Activated CD8-positive, alpha-beta memory T cell treated with anti-CD3 and anti-CD28 coated beads, Interleukin-2, amount 10 ng/mL, durations not matched to agents 7 days and 5 days (primary cell): ENCODE data around the gene SPTLC1. TPM values are rescaled to one million over a fixed set of nuclear protein-coding genes. Genes with fewer than 3 reads are reported as not detected.

Experiments
- ATAC-seq: fragments of 150-1000 bp; cut with Tn5 transposase; one replicate; pipeline ENCODE4 v1.10.0; 2021; ENCODE audit warnings: moderate library complexity
- CTCF ChIA-PET: fragments of 350-600 bp; sonication (Branson Sonifier 250); formaldehyde crosslinking; loops from one replicate; lab custom pipeline; 2021; ENCODE audit warnings: antibody characterized with exemption; lab: Charles Lee
- DNase-seq: peaks from one replicate; pipeline ENCODE4 v3.0.0-alpha.2; 2020
- H3K27ac Mint-ChIP-seq: one replicate; pipeline ENCODE4 v1.8.0; 2021; ENCODE audit warnings: mild to moderate bottlenecking, mixed read lengths
- H3K27me3 Mint-ChIP-seq: one replicate; pipeline ENCODE4 v1.8.0; 2021; ENCODE audit warnings: mixed read lengths
- H3K36me3 Mint-ChIP-seq: one replicate; pipeline ENCODE4 v1.8.0; 2021; ENCODE audit warnings: mild to moderate bottlenecking, mixed read lengths
- H3K4me1 Mint-ChIP-seq: one replicate; pipeline ENCODE4 v1.8.0; 2021; ENCODE audit warnings: mixed read lengths
- H3K4me3 Mint-ChIP-seq: one replicate; pipeline ENCODE4 v1.8.0; 2021; ENCODE audit warnings: mild to moderate bottlenecking, moderate library complexity, mixed read lengths
- H3K9me3 Mint-ChIP-seq: one replicate; pipeline ENCODE4 v1.8.0; 2022; ENCODE audit warnings: low read depth, mixed read lengths
- total RNA-seq, 2 experiments: library from RNA; stranded (reverse); gene quantifications; one replicate each; pipeline ENCODE4 v1.2.3, GENCODE V29; 2021

Gene SPTLC1
- total RNA-seq, 2 experiments from 2014 or later, result 61.8 to 62.4 TPM

DNA sequence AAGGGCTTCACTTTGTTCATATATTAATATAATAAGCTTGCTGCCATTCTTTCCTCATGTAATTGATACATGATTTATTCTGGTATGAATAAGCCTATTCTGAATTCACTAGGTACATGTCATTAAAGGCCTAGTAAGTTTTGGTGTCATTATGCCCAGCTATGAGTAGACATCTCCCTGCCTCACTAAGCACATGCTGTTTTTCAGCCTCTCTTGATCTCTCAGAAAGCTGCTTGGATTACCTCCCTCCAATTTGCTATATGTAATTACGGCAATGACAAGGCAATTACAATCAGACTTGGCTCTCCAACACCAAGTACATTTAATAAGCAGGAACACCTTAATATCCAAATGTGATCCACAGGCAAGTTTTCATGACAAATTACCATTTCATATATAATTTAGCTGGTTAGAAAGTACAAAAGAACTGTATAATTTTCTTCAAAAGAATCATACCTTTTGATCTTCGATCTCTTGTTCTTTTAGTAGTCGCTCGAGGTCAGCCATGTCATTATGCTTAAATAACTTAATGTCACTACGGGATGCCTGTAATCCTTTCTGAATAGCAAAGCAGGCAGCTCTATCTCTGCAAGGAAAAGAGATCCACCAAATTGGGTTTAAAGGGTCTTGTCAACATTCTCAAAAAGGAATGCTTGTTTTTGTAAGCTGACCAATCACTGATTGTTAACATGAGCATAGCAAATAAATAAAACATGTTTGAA lies 56.3 kb downstream of the SPTLC1 start:
- Mint-ChIP-seq H3K4me3 (no peak overlapping the region), H3K36me3 (peaks cover 84% of the 10 kb centered on the region)
- CTCF ChIA-PET, result interaction anchor here (1.5 kb wide), 2 partner anchors 12 to 79 kb away, joined by 4 to 5 read pairs; no protein-coding TSS in a partner anchor

GRCh38 chr9:92058026-92058425 lies 57.2 kb downstream of the SPTLC1 start:
- DNase-seq (no peak), ATAC-seq (no peak)
- Mint-ChIP-seq H3K27me3 (no peaks in the 10 kb centered on the region), H3K27ac (peak overlapping the region; percentile 56), H3K36me3 (peaks cover 84% of the 10 kb centered on the region), H3K9me3 (peaks cover 17% of the 10 kb centered on the region), H3K4me3 (no peak overlapping the region), H3K4me1 (peaks cover 19% of the 10 kb centered on the region)
- CTCF ChIA-PET, result interaction anchor here (1.5 kb wide), 2 partner anchors 13 to 80 kb away, joined by 4 to 5 read pairs; no protein-coding TSS in a partner anchor

More for the DNA sequence above, 56.3 kb downstream of the SPTLC1 start:
- Mint-ChIP-seq H3K4me1 (peaks cover 19% of the 10 kb centered on the region), H3K27ac (no peak overlapping the region), H3K27me3 (no peaks in the 10 kb centered on the region), H3K9me3 (peaks cover 19% of the 10 kb centered on the region)
- DNase-seq, result no peak
- ATAC-seq, result no peak

- peak overlapping the region; percentile 43 for H3K4me3 Mint-ChIP-seq
- DNase-seq (no peak), ATAC-seq (no peak)
- peaks cover 11% of the 10 kb centered on the region for H3K9me3 Mint-ChIP-seq
- H3K27ac Mint-ChIP-seq, result peak overlapping the region; percentile 76
- no peaks in the 10 kb centered on the region for H3K27me3 Mint-ChIP-seq
- peaks cover 17% of the 10 kb centered on the region for H3K4me1 Mint-ChIP-seq
- CTCF ChIA-PET, result interaction anchor here (1.5 kb wide), 1 partner anchor 14 kb away, joined by 4 read pairs; no protein-coding TSS in a partner anchor
- H3K36me3 Mint-ChIP-seq, result peaks cover 82% of the 10 kb centered on the region
Measured at GRCh38 chr9:92057226-92057625, 58.0 kb downstream of the SPTLC1 start.

- H3K36me3 Mint-ChIP-seq, result peaks cover 79% of the 10 kb centered on the region
- no peak overlapping the region for H3K27ac Mint-ChIP-seq
- H3K4me3 Mint-ChIP-seq, result no peak overlapping the region
- no peaks in the 10 kb centered on the region for H3K27me3 Mint-ChIP-seq
- peaks cover 17% of the 10 kb centered on the region for H3K4me1 Mint-ChIP-seq
- no peak for DNase-seq
- H3K9me3 Mint-ChIP-seq, result peaks cover 4% of the 10 kb centered on the region
- ATAC-seq, result no peak
- CTCF ChIA-PET, result no interaction called here
Measured at GRCh38 chr9:92055624-92056023, 59.6 kb downstream of the SPTLC1 start.

DNA sequence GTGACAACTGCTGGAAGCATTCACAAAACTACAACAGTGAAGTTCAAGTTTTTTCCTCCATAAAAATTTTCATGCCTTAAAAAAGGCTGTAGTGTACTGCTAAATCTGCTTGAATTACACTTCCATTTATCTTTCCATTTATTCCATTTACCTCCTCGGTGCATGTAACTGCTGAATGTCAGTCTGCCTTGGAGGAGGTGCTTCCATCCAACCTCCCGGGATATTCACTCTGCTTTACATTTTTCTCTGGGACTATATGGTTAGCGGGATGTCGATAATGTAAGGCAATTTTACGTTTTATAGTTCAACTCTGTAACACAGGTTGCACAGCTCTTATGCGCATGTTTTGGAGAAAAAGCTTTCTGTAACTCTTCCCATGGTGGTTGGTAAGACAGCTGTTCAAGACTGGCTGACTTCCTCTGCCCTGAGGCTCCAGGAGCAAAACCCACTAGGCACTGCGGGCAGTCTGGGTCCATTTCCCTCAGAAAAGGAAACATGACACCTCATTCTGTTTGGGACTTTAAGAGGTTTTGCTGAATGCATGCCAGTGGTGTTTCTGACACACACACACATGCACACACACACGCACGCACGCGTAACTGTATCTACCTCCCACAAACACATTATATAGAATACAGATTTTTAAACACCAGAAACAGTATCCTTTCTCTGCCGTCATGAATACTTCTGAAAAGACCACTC lies 66.1 kb downstream of the SPTLC1 start:
- Mint-ChIP-seq H3K36me3 (peaks cover 77% of the 10 kb centered on the region), H3K9me3 (peaks cover 3% of the 10 kb centered on the region), H3K4me3 (no peak overlapping the region), H3K27me3 (no peaks in the 10 kb centered on the region), H3K4me1 (no peaks in the 10 kb centered on the region), H3K27ac (no peak overlapping the region)
- no peak for ATAC-seq
- CTCF ChIA-PET, result no interaction called here
- DNase-seq, result no peak

DNA sequence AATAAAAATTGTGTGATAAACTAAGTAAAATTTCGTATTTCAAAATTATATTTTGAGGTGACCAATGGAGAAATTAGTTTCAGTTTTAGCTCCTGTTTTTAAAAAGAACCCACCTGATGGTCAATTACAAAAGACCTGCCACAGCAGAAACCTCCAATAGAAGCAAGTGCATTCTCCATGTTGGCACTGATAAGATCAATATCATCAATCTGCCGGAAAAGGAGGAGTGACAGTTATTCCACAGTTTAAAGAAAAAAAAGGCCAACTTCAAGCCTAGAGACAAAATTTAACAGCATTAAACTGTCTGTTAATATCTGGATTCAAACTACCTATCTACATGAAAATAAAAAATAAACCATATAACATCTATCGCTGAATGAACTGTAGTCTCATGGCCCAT lies 67.7 kb downstream of the SPTLC1 start:
- Mint-ChIP-seq H3K27me3 (no peaks in the 10 kb centered on the region), H3K9me3 (peaks cover 13% of the 10 kb centered on the region), H3K36me3 (peaks cover 80% of the 10 kb centered on the region), H3K4me1 (no peaks in the 10 kb centered on the region), H3K27ac (no peak overlapping the region), H3K4me3 (no peak overlapping the region)
- CTCF ChIA-PET, result no interaction called here
- no peak for ATAC-seq
- no peak for DNase-seq

DNA sequence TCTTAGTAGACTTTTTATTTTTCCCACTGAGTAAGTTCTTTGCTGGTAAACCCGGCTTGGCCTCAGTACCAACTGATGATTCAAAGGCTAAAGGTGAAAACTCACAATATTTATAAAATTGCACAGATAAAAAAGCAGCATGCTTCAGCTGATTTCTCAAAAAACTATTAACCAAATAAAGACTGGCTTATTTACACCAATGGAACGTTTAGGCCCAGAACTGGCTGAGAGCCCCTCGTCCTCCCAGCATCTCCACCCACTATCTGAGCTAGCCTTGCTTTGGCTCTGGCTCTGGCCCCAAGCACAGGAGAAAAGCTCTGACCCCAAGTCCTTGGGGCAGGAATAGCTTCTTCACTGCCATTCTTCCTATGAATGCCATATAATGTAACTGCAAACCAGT lies 68.5 kb downstream of the SPTLC1 start:
- Mint-ChIP-seq H3K36me3 (peaks cover 82% of the 10 kb centered on the region), H3K4me1 (no peaks in the 10 kb centered on the region), H3K27ac (no peak overlapping the region), H3K4me3 (no peak overlapping the region), H3K27me3 (no peaks in the 10 kb centered on the region), H3K9me3 (peaks cover 19% of the 10 kb centered on the region)
- no peak for ATAC-seq
- CTCF ChIA-PET, result no interaction called here
- DNase-seq, result no peak

DNA sequence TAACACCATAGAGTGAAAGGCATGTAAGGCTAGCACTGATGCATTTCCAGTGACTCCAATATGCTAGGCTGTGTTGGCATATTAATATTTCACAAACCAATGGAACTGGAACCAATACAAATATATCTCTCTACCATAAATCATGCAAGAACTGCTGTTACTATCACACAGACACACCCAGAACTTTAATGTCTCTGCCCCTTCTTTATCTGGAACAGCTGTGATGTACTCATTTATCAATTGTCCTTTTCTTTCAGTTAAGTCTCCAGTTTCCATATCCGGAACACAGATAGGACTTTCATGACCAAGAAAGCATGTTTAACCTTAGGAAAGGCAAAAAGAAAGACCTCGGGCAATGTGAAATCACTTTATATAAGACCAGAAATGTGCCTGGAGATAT lies 70.3 kb downstream of the SPTLC1 start:
- CTCF ChIA-PET, result no interaction called here
- Mint-ChIP-seq H3K36me3 (peaks cover 80% of the 10 kb centered on the region), H3K9me3 (peaks cover 19% of the 10 kb centered on the region)

DNA sequence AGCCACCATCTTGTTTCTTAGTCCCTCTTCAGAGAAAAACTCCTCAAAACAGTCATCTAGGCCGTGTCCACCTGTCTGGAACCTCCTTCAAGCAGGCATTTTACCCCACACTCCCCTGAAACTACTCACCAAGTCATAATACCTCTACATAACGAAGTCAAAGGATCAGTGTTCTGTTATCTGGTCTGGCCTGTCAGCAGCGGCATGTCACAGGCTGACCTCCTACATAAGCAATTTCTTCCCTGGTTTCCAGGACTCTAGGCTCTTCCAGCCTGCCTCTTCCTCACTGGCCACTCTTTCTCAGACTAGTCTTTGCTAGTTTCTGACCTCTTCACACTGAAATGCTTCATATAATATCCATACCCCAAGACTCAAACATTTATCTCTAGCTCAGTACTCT lies 72.2 kb downstream of the SPTLC1 start:
- peaks cover 19% of the 10 kb centered on the region for H3K9me3 Mint-ChIP-seq
- DNase-seq (no peak), ATAC-seq (no peak)
- H3K4me1 Mint-ChIP-seq, result no peaks in the 10 kb centered on the region
- CTCF ChIA-PET, result no interaction called here
- no peak overlapping the region for H3K27ac Mint-ChIP-seq
- no peak overlapping the region for H3K4me3 Mint-ChIP-seq
- peaks cover 66% of the 10 kb centered on the region for H3K36me3 Mint-ChIP-seq
- no peaks in the 10 kb centered on the region for H3K27me3 Mint-ChIP-seq

More for the DNA sequence above, 70.3 kb downstream of the SPTLC1 start:
- Mint-ChIP-seq H3K27me3 (no peaks in the 10 kb centered on the region), H3K4me1 (no peaks in the 10 kb centered on the region), H3K27ac (no peak overlapping the region), H3K4me3 (no peak overlapping the region)
- no peak for DNase-seq
- ATAC-seq, result no peak

- CTCF ChIA-PET, result no interaction called here
- no peak overlapping the region for H3K27ac Mint-ChIP-seq
Measured at GRCh38 chr9:92042260-92042659, 73.0 kb downstream of the SPTLC1 start.

DNA sequence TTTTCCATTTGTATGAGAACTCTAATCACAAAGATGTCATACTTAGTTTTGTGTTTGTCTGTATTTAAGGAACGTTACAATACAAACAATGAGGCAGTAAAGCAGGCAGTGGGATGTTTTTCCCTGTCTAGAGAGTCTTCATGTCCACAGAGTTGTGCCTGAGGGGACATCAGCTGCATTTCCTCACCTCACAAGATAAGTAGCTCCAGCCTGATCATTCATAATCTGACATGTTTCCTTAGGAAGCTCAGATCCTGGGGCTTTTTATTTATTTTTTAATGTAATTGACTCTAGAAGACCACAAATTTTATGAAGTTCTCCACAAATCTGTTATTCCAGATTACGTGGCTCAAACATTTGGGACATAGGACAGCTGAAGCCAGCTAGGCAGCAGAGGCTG lies 78.5 kb downstream of the SPTLC1 start:
- H3K4me1 Mint-ChIP-seq, result no peaks in the 10 kb centered on the region
- H3K27me3 Mint-ChIP-seq, result no peaks in the 10 kb centered on the region
- DNase-seq (no peak), ATAC-seq (no peak)
- no peak overlapping the region for H3K4me3 Mint-ChIP-seq
- CTCF ChIA-PET, result no interaction called here
- H3K36me3 Mint-ChIP-seq, result peaks cover 56% of the 10 kb centered on the region
- H3K9me3 Mint-ChIP-seq, result peaks cover under 1% of the 10 kb centered on the region
- H3K27ac Mint-ChIP-seq, result no peak overlapping the region

More at GRCh38 chr9:92042260-92042659, 73.0 kb downstream of the SPTLC1 start:
- Mint-ChIP-seq H3K36me3 (peaks cover 66% of the 10 kb centered on the region), H3K27me3 (no peaks in the 10 kb centered on the region), H3K9me3 (peaks cover 19% of the 10 kb centered on the region), H3K4me3 (no peak overlapping the region), H3K4me1 (no peaks in the 10 kb centered on the region)
- ATAC-seq, result no peak
- no peak for DNase-seq

- H3K9me3 Mint-ChIP-seq, result no peaks in the 10 kb centered on the region
- peaks cover 54% of the 10 kb centered on the region for H3K36me3 Mint-ChIP-seq
- ATAC-seq, result no peak
- H3K4me1 Mint-ChIP-seq, result no peaks in the 10 kb centered on the region
- no peak overlapping the region for H3K4me3 Mint-ChIP-seq
- DNase-seq, result no peak
- CTCF ChIA-PET, result no interaction called here
- no peaks in the 10 kb centered on the region for H3K27me3 Mint-ChIP-seq
- H3K27ac Mint-ChIP-seq, result no peak overlapping the region
Measured at GRCh38 chr9:92036411-92036746, 78.8 kb downstream of the SPTLC1 start.

DNA sequence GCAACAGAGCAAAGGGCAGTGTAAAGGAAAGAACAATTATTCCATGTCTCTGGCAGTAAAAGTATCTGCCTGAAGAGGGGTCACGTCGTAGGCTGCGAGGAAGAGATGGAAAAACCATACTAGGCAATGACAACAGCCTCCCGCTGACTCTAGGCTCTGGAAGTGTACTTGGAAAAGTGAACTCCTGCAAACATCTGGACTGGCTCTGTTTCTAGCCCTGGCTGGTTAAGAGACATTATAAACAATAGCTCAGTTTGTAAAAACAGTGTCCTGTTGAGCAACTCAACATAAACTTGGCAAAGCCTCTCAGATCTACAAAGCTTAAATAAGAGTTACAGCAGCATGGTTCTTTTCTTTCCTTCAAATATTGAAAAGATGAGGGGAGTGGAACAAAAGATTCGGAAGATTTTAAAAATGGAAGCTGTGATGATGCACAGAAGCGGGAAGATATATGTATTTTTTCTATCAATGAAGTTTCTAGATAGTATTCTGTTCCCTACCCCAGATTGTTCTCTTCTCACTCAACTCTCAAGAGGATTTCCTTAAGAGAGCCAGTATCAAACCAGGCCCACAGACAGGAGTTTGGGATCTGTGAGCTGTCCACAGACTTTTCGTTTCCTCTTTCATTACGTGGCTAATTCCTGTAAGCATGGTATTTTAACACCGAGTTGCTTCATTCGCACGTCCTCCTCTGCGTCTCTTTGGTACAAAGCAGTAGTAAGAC lies 79.4 kb downstream of the SPTLC1 start:
- CTCF ChIA-PET, result no interaction called here
- Mint-ChIP-seq H3K4me1 (no peaks in the 10 kb centered on the region), H3K4me3 (no peak overlapping the region), H3K9me3 (no peaks in the 10 kb centered on the region), H3K27ac (no peak overlapping the region), H3K36me3 (peaks cover 51% of the 10 kb centered on the region), H3K27me3 (no peaks in the 10 kb centered on the region)
- no peak for DNase-seq
- ATAC-seq, result no peak
